ENCODE results near the gene CCDC12.

GRCh38 chr3:46943237-46944187 is 33.0 kb downstream of the CCDC12 start:
- TF ChIP-seq CTCF (IDR thresholded peaks at IDR 0.05) (no peak), ZFX (IDR thresholded peaks at IDR 0.05; ENCODE audit: borderline replicate concordance) (no peak)
